Tibial nerve (tissue), 4 donors: Measurements from ENCODE around the gene SH3TC1.

ENCODE experiments used
- CTCF ChIP-seq, 5 experiments: fragments of 200-600 bp in 3 of 5; fragments of 450-650 bp in 2 of 5; sonication (generic) in 3 of 5; IDR thresholded peaks; one replicate each; pipeline ENCODE4 v1.5.1; 2016 to 2019; ENCODE audit warnings: antibody characterized with exemption in 5 of 5, mild to moderate bottlenecking in 3 of 5, moderate library complexity in 2 of 5
- EP300 ChIP-seq, 2 donors: sonication (generic); formaldehyde crosslinking; IDR thresholded peaks; one replicate each; pipeline ENCODE4 v1.6.1; 2017; ENCODE audit warnings: antibody characterized with exemption in 2 of 2, mild to moderate bottlenecking in 1 of 2
- POLR2A ChIP-seq, 2 donors: fragments of 450-650 bp; IDR thresholded peaks; one replicate each; pipeline ENCODE4 v1.6.1; 2017; ENCODE audit warnings: antibody characterized with exemption in 2 of 2, mild to moderate bottlenecking in 2 of 2, moderate library complexity in 2 of 2

- no peak for TF ChIP-seq CTCF (IDR thresholded peaks at IDR 0.05)
- TF ChIP-seq POLR2A (IDR thresholded peaks at IDR 0.05) = no peak
- no peak for TF ChIP-seq EP300 (IDR thresholded peaks at IDR 0.05)
Observed at GRCh38 chr4:8194306-8195242, 4.5 kb upstream of the SH3TC1 start.
